ENCODE measurements around the gene WDR49. TPM values are rescaled to one million over a fixed set of nuclear protein-coding genes. Genes with fewer than 3 reads are reported as not detected.

Gene WDR49
- total RNA-seq: not detected

GRCh38 chr3:167653760-167654159 lies at the start of gene WDR49:
Gene WDR49 (minus strand): TSS chr3:167653942. CDS start chr3:167653425, 517 bp downstream.
- no peak for DNase-seq (ENCODE audit: low spot score in 2 of 2)
- H3K27me3 ChIP-seq: no peaks in the 10 kb centered on the region
- no peaks in the 10 kb centered on the region for H3K4me1 ChIP-seq
- no peak within 1 kb of the TSS for H3K27ac ChIP-seq
- TF ChIP-seq EP300 (IDR thresholded peaks at IDR 0.05) (no peak), CTCF (IDR thresholded peaks at IDR 0.05) (no peak), POLR2AphosphoS5 (IDR thresholded peaks at IDR 0.05) (no peak), POLR2A (IDR thresholded peaks at IDR 0.05) (no peak)
- no peaks in the 10 kb centered on the region for H3K36me3 ChIP-seq
- no peaks in the 10 kb centered on the region for H3K9me3 ChIP-seq
- no peak within 1 kb of the TSS for H3K4me3 ChIP-seq
- WGBS: 64% methylated on average over 1 of the region's 1 CpG

- Histone ChIP-seq H3K9me3 (no peaks in the 10 kb centered on the region), H3K36me3 (peaks cover 33% of the 10 kb centered on the region), H3K27ac (no peak overlapping the region), H3K4me3 (no peak overlapping the region), H3K4me1 (peaks cover 7% of the 10 kb centered on the region), H3K27me3 (no peaks in the 10 kb centered on the region)
- WGBS: 91% methylated on average over 2 of the region's 2 CpGs
- DNase-seq (ENCODE audit: low spot score in 2 of 2): no peak
- TF ChIP-seq CTCF (IDR thresholded peaks at IDR 0.05): no peak
- TF ChIP-seq EP300 (IDR thresholded peaks at IDR 0.05): no peak
These were observed 47.2 kb upstream of the WDR49 start for GRCh38 chr3:167700926-167701325.

GRCh38 chr3:167700046-167700445 lies 46.3 kb upstream of the WDR49 start:
- Histone ChIP-seq H3K4me3 (no peak overlapping the region), H3K4me1 (no peaks in the 10 kb centered on the region), H3K27ac (no peak overlapping the region), H3K36me3 (peaks cover 41% of the 10 kb centered on the region), H3K27me3 (no peaks in the 10 kb centered on the region), H3K9me3 (no peaks in the 10 kb centered on the region)
- WGBS: 70% methylated on average over 4 of the region's 4 CpGs
- DNase-seq (ENCODE audit: low spot score in 2 of 2): no peak
- TF ChIP-seq POLR2A (IDR thresholded peaks at IDR 0.05) (no peak), POLR2AphosphoS5 (IDR thresholded peaks at IDR 0.05) (no peak), EP300 (IDR thresholded peaks at IDR 0.05) (no peak), CTCF (IDR thresholded peaks at IDR 0.05) (no peak)

DNA sequence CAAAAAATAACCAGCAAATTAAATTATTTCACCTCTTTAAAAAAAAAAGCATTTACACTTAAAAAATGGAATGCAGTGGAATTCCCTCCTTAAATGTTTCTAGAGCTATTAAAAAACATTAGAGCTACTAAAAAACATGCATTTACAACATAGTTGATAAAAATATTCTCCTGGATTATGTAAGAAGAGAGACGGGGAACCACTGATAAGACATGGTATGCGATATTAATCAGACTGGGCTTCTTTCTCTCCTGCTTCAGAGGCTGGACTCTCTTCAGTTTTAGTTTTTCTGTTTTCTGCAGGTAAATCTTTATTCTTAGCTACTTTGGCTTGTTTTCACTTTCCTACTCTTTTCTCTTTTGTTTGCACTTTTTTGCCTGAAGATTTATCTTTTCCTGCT lies 40.4 kb upstream of the WDR49 start:
- Histone ChIP-seq H3K9me3 (no peaks in the 10 kb centered on the region), H3K36me3 (peaks cover 44% of the 10 kb centered on the region), H3K4me1 (no peaks in the 10 kb centered on the region), H3K27me3 (no peaks in the 10 kb centered on the region), H3K4me3 (no peak overlapping the region), H3K27ac (no peak overlapping the region)
- TF ChIP-seq EP300 (IDR thresholded peaks at IDR 0.05) (no peak), CTCF (IDR thresholded peaks at IDR 0.05) (no peak), POLR2AphosphoS5 (IDR thresholded peaks at IDR 0.05) (no peak), POLR2A (IDR thresholded peaks at IDR 0.05) (no peak)
- 90% methylated on average over 2 of the region's 2 CpGs for WGBS
- no peak for DNase-seq (ENCODE audit: low spot score in 2 of 2)

- peaks cover 40% of the 10 kb centered on the region for H3K36me3 ChIP-seq
- DNase-seq (ENCODE audit: low spot score in 2 of 2): no peak
- no peaks in the 10 kb centered on the region for H3K27me3 ChIP-seq
- no peaks in the 10 kb centered on the region for H3K9me3 ChIP-seq
- no peak overlapping the region for H3K27ac ChIP-seq
- TF ChIP-seq POLR2A (IDR thresholded peaks at IDR 0.05) (no peak), EP300 (IDR thresholded peaks at IDR 0.05) (no peak), POLR2AphosphoS5 (IDR thresholded peaks at IDR 0.05) (no peak), CTCF (IDR thresholded peaks at IDR 0.05) (no peak)
- no peak overlapping the region for H3K4me3 ChIP-seq
- WGBS: 70% methylated on average over 3 of the region's 3 CpGs
- H3K4me1 ChIP-seq: no peaks in the 10 kb centered on the region
These were observed 37.6 kb upstream of the WDR49 start for GRCh38 chr3:167691366-167691765.

Data from suprapubic skin (tissue), 4 donors.